Adrenal gland (tissue), 12 donors: ENCODE results near the gene SELP. TPM values are rescaled to one million over a fixed set of nuclear protein-coding genes. Genes with fewer than 3 reads are reported as not detected.

Experiments used
- DNase-seq, 7 donors: peaks; one replicate each; pipeline ENCODE4 v3.0.0-alpha.2; 2019 to 2020
- H3K27ac ChIP-seq, 5 donors: fragments of 200-600 bp; sonication (generic) in 4 of 5; 1 replicate in 3 of 5; 2 replicates in 2 of 5; pipeline versions ENCODE4 v1.5.1 to v1.8.0; 2016 to 2020; ENCODE audit warnings: mild to moderate bottlenecking in 1 of 5
- H3K27me3 ChIP-seq: fragments of 200-600 bp; 2 replicates; pipeline ENCODE4 v1.8.0; 2021
- H3K36me3 ChIP-seq, 2 donors: fragments of 200-600 bp; replicated peaks in 1 of 2; 1 replicate in 1 of 2; 2 replicates in 1 of 2; pipeline versions ENCODE4 v1.5.1 to v1.8.0; 2018 to 2022
- H3K4me1 ChIP-seq, 2 donors: fragments of 200-600 bp; replicated peaks in 1 of 2; 1 replicate in 1 of 2; 2 replicates in 1 of 2; pipeline versions ENCODE4 v1.5.1 to v1.8.0; 2018 to 2021
- H3K4me3 ChIP-seq, 4 donors: fragments of 200-600 bp; sonication (generic) in 3 of 4; one replicate each; pipeline ENCODE4 v1.5.1; 2016 to 2018
- H3K9me3 ChIP-seq, 3 donors: fragments of 200-600 bp; sonication (generic) in 1 of 3; replicated peaks in 1 of 3; 1 replicate in 2 of 3; 2 replicates in 1 of 3; pipeline versions ENCODE4 v1.5.1 to v1.8.0; 2016 to 2021
- POLR2A ChIP-seq, 2 donors: fragments of 450-650 bp; IDR thresholded peaks; one replicate each; pipeline ENCODE4 v1.6.1; 2017; ENCODE audit warnings: antibody characterized with exemption in 2 of 2, mild to moderate bottlenecking in 2 of 2, moderate library complexity in 1 of 2
- WGBS, 4 donors: extraction: QIAGEN DNeasy Blood & Tissue Kit in 2 of 4; methylation state at CpG; one replicate each; pipeline versions ENCODE4 v1.1.5 to v1.1.7; 2013 to 2017; 5-methylcytosine and 5-hydroxymethylcytosine counted together
- intact Hi-C, 2 donors: fragments of 100-400 bp; cut with DNase I; formaldehyde crosslinking; loops; one replicate each; pipeline versions ENCODE4 v1.14.1 to v1.15.0; 2022 to 2023
- polyA plus RNA-seq, 3 donors: library from polyadenylated mRNA; stranded (reverse); fragments of 200-250 nt in 2 of 3; fragments of 350-450 nt in 1 of 3; fragmentation: Illumina TruSeq in 1 of 3; extraction: RNeasy Lipid Tissue Mini Kit (QIAGEN cat#74804) in 1 of 3; gene quantifications; one replicate each; pipeline ENCODE4 v1.2.3, GENCODE V29; 2013 to 2014
- total RNA-seq, 9 donors: library from RNA; depleted of rRNA in 4 of 9; stranded (reverse); fragments of >200 nt in 4 of 9; fragments of 120-200 nt in 1 of 9; fragmentation: NEBNext Ultra II Directional in 1 of 9; extraction: Animal tissue kit (Norgen Biotek cat#: 25700) in 1 of 9; gene quantifications; one replicate each; pipeline versions ENCODE4 v1.1.0 to v1.2.4, GENCODE V29; 2013 to 2023
- TF ChIP-seq, protein P1 (sequence below), 6 experiments: fragments of 450-650 bp in 4 of 6; fragments of 200-600 bp in 2 of 6; sonication (generic) in 1 of 6; IDR thresholded peaks; 1 replicate in 5 of 6; 2 replicates in 1 of 6; pipeline versions ENCODE4 v1.5.1 to v1.8.0; 2016 to 2021; ENCODE audit warnings: antibody characterized with exemption in 6 of 6, mild to moderate bottlenecking in 2 of 6, moderate library complexity in 1 of 6
- donor health status: healthy with polysubstance abuse.
- donor health status: Bipolar disorder and iron deficiency.
- donor health status: DM: yes; HTN: yes; CAD: no.
- donor health status: DM: no; HTN: no; CAD: no.
- donor health status: DM: no; HTN: no; CAD: no.
- donor health status: DM: yes; HTN: yes; CAD: no.

The SELP gene
- total and polyA plus RNA-seq, 12 donors = 1.6 to 10.9 (median 3.4) TPM

DNA sequence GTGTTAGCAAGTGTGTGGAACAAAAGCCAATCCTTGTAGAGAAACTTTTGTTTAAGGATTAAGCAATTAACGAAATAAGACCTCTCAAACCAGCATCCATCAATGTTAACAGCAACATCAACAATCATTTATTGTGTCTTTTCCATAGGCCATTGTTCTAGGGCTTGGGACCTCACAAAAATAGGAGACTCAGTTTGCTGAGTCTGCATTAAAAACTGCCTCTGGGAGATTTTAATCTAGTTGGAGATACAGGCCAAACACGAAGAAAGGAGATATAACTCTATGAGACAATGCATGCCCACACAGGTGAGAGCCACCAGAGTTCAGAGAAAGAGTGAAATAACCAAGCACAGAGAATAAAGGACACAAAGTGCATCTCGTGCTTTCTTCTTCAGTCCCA is 14.4 kb upstream of the SELP start:
- TF ChIP-seq, protein P1, sequence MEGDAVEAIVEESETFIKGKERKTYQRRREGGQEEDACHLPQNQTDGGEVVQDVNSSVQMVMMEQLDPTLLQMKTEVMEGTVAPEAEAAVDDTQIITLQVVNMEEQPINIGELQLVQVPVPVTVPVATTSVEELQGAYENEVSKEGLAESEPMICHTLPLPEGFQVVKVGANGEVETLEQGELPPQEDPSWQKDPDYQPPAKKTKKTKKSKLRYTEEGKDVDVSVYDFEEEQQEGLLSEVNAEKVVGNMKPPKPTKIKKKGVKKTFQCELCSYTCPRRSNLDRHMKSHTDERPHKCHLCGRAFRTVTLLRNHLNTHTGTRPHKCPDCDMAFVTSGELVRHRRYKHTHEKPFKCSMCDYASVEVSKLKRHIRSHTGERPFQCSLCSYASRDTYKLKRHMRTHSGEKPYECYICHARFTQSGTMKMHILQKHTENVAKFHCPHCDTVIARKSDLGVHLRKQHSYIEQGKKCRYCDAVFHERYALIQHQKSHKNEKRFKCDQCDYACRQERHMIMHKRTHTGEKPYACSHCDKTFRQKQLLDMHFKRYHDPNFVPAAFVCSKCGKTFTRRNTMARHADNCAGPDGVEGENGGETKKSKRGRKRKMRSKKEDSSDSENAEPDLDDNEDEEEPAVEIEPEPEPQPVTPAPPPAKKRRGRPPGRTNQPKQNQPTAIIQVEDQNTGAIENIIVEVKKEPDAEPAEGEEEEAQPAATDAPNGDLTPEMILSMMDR (IDR thresholded peaks at IDR 0.05) = no peak
- TF ChIP-seq POLR2A (IDR thresholded peaks at IDR 0.05) = no peak
- H3K27me3 ChIP-seq = no peaks in the 10 kb centered on the region
- no peak for DNase-seq
- no peak overlapping the region for H3K27ac ChIP-seq
- intact Hi-C loops = no loop called here
- 62 to 75% (median 67%) methylated on average over 3 of the region's 3 CpGs for WGBS, 4 donors
- no peaks in the 10 kb centered on the region for H3K36me3 ChIP-seq
- H3K9me3 ChIP-seq = no peaks in the 10 kb centered on the region
- no peak overlapping the region for H3K4me3 ChIP-seq
- H3K4me1 ChIP-seq = no peaks in the 10 kb centered on the region

DNA sequence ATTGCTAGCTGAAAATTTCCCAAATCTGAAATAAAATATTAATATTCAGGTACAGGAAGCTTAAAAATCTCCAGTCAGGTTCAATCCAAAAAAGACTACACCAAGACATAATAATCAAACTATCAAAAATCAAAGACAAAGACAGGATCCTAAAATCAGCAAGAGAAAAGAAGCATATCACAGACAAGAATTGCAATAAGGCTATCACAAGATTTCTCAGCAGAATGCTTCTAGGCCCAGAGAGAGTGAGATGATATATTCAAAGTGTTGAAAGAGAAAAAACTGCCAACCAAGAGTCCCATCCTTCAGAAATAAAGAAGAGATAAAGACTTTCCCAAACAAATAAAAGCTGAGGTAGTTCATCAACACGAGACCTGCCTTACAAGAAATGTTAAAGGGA is 5.0 kb upstream of the SELP start:
- Histone ChIP-seq H3K27me3 (no peaks in the 10 kb centered on the region), H3K9me3 (peaks cover 0 to 16% (median 14%) of the 10 kb centered on the region in 3 donors), H3K27ac (no peak overlapping the region), H3K4me1 (no peaks in the 10 kb centered on the region), H3K4me3 (no peak overlapping the region), H3K36me3 (no peaks in the 10 kb centered on the region)
- WGBS, 4 donors = 70 to 83% (median 81%) methylated on average over 1 of the region's 1 CpG
- intact Hi-C loops = no loop called here
- TF ChIP-seq POLR2A (IDR thresholded peaks at IDR 0.05) = no peak
- TF ChIP-seq, protein P1 (IDR thresholded peaks at IDR 0.05) = no peak
- DNase-seq = no peak

DNA sequence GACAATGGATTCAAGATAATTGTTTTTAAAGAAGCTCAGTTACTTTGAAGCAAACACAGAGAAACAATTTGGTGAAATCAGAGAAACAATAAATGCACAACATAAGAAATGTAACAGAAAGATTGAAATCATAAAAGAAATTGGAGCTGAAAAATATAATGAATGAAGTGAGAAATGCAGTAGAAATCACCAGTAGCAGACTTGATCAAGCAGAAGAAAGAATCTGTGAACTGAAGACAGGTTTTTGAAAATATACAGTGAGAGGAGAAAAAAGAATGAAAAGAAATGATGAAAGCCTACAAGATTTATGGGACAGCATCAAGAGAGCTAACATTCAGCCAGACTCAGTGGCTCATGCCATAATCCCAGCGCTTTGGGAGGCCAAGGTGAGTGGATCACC is 4.2 kb upstream of the SELP start:
- WGBS, 4 donors = 86 to 92% (median 90%) methylated on average over 1 of the region's 1 CpG
- TF ChIP-seq, protein P1 (IDR thresholded peaks at IDR 0.05) = no peak
- TF ChIP-seq POLR2A (IDR thresholded peaks at IDR 0.05) = no peak
- peaks cover 0 to 16% (median 14%) of the 10 kb centered on the region in 3 donors for H3K9me3 ChIP-seq
- H3K27me3 ChIP-seq = no peaks in the 10 kb centered on the region
- DNase-seq = no peak
- intact Hi-C loops = no loop called here
- H3K4me3 ChIP-seq = no peak overlapping the region
- H3K4me1 ChIP-seq = no peaks in the 10 kb centered on the region
- no peaks in the 10 kb centered on the region for H3K36me3 ChIP-seq
- H3K27ac ChIP-seq = no peak overlapping the region

DNA sequence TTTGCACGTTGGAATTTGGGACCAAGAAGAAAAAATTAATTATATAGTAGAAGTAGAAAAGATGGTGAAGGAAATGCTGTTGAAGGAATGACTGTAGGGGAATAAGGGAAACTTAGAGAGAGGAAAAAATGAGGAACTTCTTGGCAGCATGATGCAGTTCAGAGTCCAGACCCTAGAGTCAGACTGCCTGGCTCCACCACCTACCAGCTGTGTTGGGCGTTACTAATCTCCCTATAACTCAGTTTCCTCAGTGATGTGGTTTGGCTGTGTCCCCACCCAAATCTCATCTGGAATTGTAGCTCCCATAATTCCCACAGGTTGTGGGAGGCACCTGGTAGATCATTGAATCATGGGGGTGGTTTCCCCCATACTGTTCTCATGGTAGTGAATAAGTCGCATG is 1.3 kb upstream of the SELP start:
- no peak for TF ChIP-seq POLR2A (IDR thresholded peaks at IDR 0.05)
- TF ChIP-seq, protein P1 (IDR thresholded peaks at IDR 0.05) = no peak
- Histone ChIP-seq H3K9me3 (peaks cover 0 to 16% (median 9%) of the 10 kb centered on the region in 3 donors), H3K27me3 (no peaks in the 10 kb centered on the region), H3K4me1 (no peaks in the 10 kb centered on the region), H3K4me3 (no peak overlapping the region), H3K36me3 (no peaks in the 10 kb centered on the region), H3K27ac (no peak overlapping the region)
- 72 to 85% (median 77%) methylated on average over 3 of the region's 3 CpGs for whole genome bisulfite sequencing, 4 donors
- intact Hi-C loops = no loop called here
- no peak for DNase-seq
